ENCODE data around the gene SNED1. TPM values are rescaled to one million over a fixed set of nuclear protein-coding genes. Genes with fewer than 3 reads are reported as not detected.

The SNED1 gene
- total and polyA plus RNA-seq, 2 experiments from 2014 or later, result 1.5 to 2.8 TPM

DNA sequence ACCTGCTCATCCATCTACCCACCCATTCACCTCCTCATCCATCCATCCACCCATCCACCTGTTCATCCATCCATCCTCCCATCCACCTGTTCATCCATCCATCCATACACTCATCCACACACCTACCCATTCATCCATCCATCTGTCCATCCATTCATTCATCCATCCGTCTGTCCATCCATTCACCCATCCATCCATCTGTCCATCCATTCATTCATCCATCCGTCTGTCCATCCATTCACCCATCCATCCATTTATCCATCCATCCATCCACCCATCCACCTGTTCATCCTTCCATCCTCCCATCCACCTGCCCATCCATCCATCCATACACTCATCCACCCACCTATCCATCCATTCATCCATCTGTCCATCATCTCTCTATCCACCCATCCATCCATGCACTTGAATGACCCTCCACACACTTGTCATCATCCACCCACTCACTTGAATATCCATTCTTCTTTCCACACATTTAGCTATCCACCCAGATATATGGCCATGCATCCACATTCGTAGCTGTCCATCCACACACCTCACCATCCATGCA lies 47.3 kb upstream of the SNED1 start:
- TF ChIP-seq CREB1 (CRISPR knock-in tag; IDR thresholded peaks at IDR 0.05; ENCODE audit: low read depth) (no peak), ZNF114 (CRISPR knock-in tag; IDR thresholded peaks at IDR 0.05) (no peak), ZNF331 (CRISPR knock-in tag; IDR thresholded peaks at IDR 0.05; ENCODE audit: low read depth) (no peak), EZH2phosphoT487 (IDR thresholded peaks at IDR 0.05; ENCODE audit: unreplicated experiment) (no peak), JUNB (IDR thresholded peaks at IDR 0.05; ENCODE audit: unreplicated experiment) (no peak)
- TF ChIP-seq, protein P1, sequence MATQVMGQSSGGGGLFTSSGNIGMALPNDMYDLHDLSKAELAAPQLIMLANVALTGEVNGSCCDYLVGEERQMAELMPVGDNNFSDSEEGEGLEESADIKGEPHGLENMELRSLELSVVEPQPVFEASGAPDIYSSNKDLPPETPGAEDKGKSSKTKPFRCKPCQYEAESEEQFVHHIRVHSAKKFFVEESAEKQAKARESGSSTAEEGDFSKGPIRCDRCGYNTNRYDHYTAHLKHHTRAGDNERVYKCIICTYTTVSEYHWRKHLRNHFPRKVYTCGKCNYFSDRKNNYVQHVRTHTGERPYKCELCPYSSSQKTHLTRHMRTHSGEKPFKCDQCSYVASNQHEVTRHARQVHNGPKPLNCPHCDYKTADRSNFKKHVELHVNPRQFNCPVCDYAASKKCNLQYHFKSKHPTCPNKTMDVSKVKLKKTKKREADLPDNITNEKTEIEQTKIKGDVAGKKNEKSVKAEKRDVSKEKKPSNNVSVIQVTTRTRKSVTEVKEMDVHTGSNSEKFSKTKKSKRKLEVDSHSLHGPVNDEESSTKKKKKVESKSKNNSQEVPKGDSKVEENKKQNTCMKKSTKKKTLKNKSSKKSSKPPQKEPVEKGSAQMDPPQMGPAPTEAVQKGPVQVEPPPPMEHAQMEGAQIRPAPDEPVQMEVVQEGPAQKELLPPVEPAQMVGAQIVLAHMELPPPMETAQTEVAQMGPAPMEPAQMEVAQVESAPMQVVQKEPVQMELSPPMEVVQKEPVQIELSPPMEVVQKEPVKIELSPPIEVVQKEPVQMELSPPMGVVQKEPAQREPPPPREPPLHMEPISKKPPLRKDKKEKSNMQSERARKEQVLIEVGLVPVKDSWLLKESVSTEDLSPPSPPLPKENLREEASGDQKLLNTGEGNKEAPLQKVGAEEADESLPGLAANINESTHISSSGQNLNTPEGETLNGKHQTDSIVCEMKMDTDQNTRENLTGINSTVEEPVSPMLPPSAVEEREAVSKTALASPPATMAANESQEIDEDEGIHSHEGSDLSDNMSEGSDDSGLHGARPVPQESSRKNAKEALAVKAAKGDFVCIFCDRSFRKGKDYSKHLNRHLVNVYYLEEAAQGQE (IDR thresholded peaks at IDR 0.05; ENCODE audit: unreplicated experiment), result no peak
- TF ChIP-seq, protein P2, sequence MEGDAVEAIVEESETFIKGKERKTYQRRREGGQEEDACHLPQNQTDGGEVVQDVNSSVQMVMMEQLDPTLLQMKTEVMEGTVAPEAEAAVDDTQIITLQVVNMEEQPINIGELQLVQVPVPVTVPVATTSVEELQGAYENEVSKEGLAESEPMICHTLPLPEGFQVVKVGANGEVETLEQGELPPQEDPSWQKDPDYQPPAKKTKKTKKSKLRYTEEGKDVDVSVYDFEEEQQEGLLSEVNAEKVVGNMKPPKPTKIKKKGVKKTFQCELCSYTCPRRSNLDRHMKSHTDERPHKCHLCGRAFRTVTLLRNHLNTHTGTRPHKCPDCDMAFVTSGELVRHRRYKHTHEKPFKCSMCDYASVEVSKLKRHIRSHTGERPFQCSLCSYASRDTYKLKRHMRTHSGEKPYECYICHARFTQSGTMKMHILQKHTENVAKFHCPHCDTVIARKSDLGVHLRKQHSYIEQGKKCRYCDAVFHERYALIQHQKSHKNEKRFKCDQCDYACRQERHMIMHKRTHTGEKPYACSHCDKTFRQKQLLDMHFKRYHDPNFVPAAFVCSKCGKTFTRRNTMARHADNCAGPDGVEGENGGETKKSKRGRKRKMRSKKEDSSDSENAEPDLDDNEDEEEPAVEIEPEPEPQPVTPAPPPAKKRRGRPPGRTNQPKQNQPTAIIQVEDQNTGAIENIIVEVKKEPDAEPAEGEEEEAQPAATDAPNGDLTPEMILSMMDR (conservative IDR thresholded peaks at IDR 0.05; ENCODE audit: low read depth in 2 of 2), result no peak
- Histone ChIP-seq H3K27me3 (ENCODE audit: insufficient read depth) (no peaks in the 10 kb centered on the region), H3F3A (replicated peaks; ENCODE audit: low read depth) (no peaks in the 10 kb centered on the region), H3K4me1 (ENCODE audit: insufficient read depth) (no peaks in the 10 kb centered on the region), H3K36me3 (ENCODE audit: insufficient read depth) (no peaks in the 10 kb centered on the region), H2AFZ (no peak overlapping the region), H3K27ac (ENCODE audit: low read depth) (no peak overlapping the region), H4K20me1 (replicated peaks; ENCODE audit: insufficient read depth) (no peaks in the 10 kb centered on the region), H3K79me2 (replicated peaks; ENCODE audit: insufficient read depth) (no peaks in the 10 kb centered on the region), H3K4me3 (no peak overlapping the region), H3K4me2 (no peak overlapping the region), H3K9me2 (ENCODE audit: insufficient read depth) (no peaks in the 10 kb centered on the region)
- no peak overlapping the region for H3K4me3 Mint-ChIP-seq
- H3K9me3 Mint-ChIP-seq, result no peaks in the 10 kb centered on the region
- DNase-seq (ENCODE audit: low spot score) (no peak), ATAC-seq (no peak)
- H3K27me3 Mint-ChIP-seq (ENCODE audit: insufficient read depth, low read depth, poor library complexity), result peaks cover 14% of the 10 kb centered on the region
- peaks cover 18% of the 10 kb centered on the region for H3K4me1 Mint-ChIP-seq
- no peaks in the 10 kb centered on the region for H3K36me3 Mint-ChIP-seq (ENCODE audit: low read depth)
- no peak overlapping the region for H3K27ac Mint-ChIP-seq

DNA sequence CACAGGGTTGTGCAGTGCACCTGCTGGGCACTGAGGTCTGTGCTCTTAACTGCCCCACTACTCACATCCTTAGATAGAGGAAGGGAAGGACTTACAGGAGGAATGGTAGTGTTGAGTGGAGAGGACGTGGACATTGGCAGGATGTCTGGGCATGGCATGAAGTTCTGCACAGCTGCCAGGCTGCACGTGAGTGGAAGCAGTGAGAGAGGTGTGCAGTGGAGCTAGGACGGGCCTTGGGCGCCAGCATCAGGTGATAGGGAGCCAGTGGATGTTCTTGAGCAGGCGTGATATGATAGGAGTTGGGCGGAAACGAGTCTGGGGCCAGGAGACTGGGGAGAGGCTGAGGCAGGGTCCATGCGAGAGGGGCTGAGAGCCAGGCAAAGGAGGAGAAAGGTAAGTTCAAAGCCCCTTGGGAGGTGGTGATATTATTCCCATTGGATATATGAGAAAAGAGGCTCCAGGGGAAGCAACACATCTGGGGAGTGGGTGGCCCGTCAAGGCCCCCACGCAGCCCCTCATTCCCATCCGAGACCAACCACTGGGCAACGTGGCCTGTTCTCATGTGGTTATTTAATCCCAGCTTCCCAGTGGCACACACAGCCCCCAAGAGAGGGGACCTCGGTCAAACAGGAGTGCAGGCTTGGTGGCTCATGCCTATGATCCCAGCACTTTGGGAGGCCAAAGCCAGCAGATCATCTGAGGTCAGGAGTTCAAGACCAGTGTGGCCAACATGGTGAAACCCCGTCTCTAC lies 45.7 kb upstream of the SNED1 start:
- H4K20me1 ChIP-seq (replicated peaks; ENCODE audit: insufficient read depth), result no peaks in the 10 kb centered on the region
- Mint-ChIP-seq H3K4me1 (peaks cover 18% of the 10 kb centered on the region), H3K36me3 (ENCODE audit: low read depth) (no peaks in the 10 kb centered on the region), H3K27ac (no peak overlapping the region), H3K4me3 (no peak overlapping the region), H3K9me3 (no peaks in the 10 kb centered on the region), H3K27me3 (ENCODE audit: insufficient read depth, low read depth, poor library complexity) (peaks cover 14% of the 10 kb centered on the region)
- H3K4me3 ChIP-seq, result no peak overlapping the region
- H3K4me1 ChIP-seq (ENCODE audit: insufficient read depth), result no peaks in the 10 kb centered on the region
- no peak for DNase-seq (ENCODE audit: low spot score)
- no peak overlapping the region for H2AFZ ChIP-seq
- ATAC-seq, result no peak
- H3K36me3 ChIP-seq (ENCODE audit: insufficient read depth), result no peaks in the 10 kb centered on the region
- H3F3A ChIP-seq (replicated peaks; ENCODE audit: low read depth), result no peaks in the 10 kb centered on the region
- no peaks in the 10 kb centered on the region for H3K27me3 ChIP-seq (ENCODE audit: insufficient read depth)
- no peak overlapping the region for H3K4me2 ChIP-seq
- no peak overlapping the region for H3K27ac ChIP-seq (ENCODE audit: low read depth)
- H3K9me2 ChIP-seq (ENCODE audit: insufficient read depth), result no peaks in the 10 kb centered on the region
- no peaks in the 10 kb centered on the region for H3K79me2 ChIP-seq (replicated peaks; ENCODE audit: insufficient read depth)
- no peak for TF ChIP-seq NANOG (IDR thresholded peaks at IDR 0.05; ENCODE audit: borderline replicate concordance)
- TF ChIP-seq EZH2phosphoT487 (IDR thresholded peaks at IDR 0.05; ENCODE audit: unreplicated experiment), result no peak
- TF ChIP-seq, protein P3, sequence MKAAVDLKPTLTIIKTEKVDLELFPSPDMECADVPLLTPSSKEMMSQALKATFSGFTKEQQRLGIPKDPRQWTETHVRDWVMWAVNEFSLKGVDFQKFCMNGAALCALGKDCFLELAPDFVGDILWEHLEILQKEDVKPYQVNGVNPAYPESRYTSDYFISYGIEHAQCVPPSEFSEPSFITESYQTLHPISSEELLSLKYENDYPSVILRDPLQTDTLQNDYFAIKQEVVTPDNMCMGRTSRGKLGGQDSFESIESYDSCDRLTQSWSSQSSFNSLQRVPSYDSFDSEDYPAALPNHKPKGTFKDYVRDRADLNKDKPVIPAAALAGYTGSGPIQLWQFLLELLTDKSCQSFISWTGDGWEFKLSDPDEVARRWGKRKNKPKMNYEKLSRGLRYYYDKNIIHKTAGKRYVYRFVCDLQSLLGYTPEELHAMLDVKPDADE (IDR thresholded peaks at IDR 0.05), result no peak
- TF ChIP-seq POLR2AphosphoS5 (IDR thresholded peaks at IDR 0.05; ENCODE audit: low read depth), result no peak
- TF ChIP-seq, protein P1 (IDR thresholded peaks at IDR 0.05; ENCODE audit: unreplicated experiment), result no peak
- no peak for TF ChIP-seq ZNF331 (CRISPR knock-in tag; IDR thresholded peaks at IDR 0.05; ENCODE audit: low read depth)
- TF ChIP-seq, protein P2 (conservative IDR thresholded peaks at IDR 0.05; ENCODE audit: low read depth in 2 of 2), result no peak

Data from GM23338 (cell line).